Tibial nerve (tissue), 4 donors: ENCODE measurements around the gene RAB40C. TPM values are rescaled to one million over a fixed set of nuclear protein-coding genes. Genes with fewer than 3 reads are reported as not detected.
A peak's percentile ranks its signal among the peaks of the same experiment; 100 is the strongest.

ENCODE experiments used
- DNase-seq, 2 donors: peaks; one replicate each; pipeline ENCODE4 v3.0.0-alpha.2; 2019; ENCODE audit warnings: low spot score in 2 of 2
- H3K27ac ChIP-seq, 4 donors: fragments of 200-600 bp; sonication (generic) in 3 of 4; one replicate each; pipeline ENCODE4 v1.5.1; 2017 to 2019; ENCODE audit warnings: mild to moderate bottlenecking in 1 of 4
- H3K27me3 ChIP-seq, 2 donors: fragments of 200-600 bp; sonication (generic) in 1 of 2; one replicate each; pipeline versions ENCODE4 v1.5.1 to v1.6.0; 2017 to 2019
- H3K36me3 ChIP-seq, 3 donors: fragments of 200-600 bp; sonication (generic); one replicate each; pipeline ENCODE4 v1.5.1; 2018 to 2019
- H3K4me1 ChIP-seq, 4 donors: fragments of 200-600 bp; sonication (generic) in 3 of 4; one replicate each; pipeline ENCODE4 v1.5.1; 2017 to 2019
- H3K4me3 ChIP-seq, 4 donors: fragments of 200-600 bp; sonication (generic) in 3 of 4; one replicate each; pipeline ENCODE4 v1.5.1; 2017 to 2019; ENCODE audit warnings: mild to moderate bottlenecking in 1 of 4, moderate library complexity in 1 of 4
- H3K9me3 ChIP-seq, 4 donors: fragments of 200-600 bp; sonication (generic) in 3 of 4; one replicate each; pipeline ENCODE4 v1.5.1; 2017 to 2019
- CTCF ChIP-seq, 5 experiments: fragments of 200-600 bp in 3 of 5; fragments of 450-650 bp in 2 of 5; sonication (generic) in 3 of 5; IDR thresholded peaks; one replicate each; pipeline ENCODE4 v1.5.1; 2016 to 2019; ENCODE audit warnings: antibody characterized with exemption in 5 of 5, mild to moderate bottlenecking in 3 of 5, moderate library complexity in 2 of 5
- EP300 ChIP-seq, 2 donors: sonication (generic); formaldehyde crosslinking; IDR thresholded peaks; one replicate each; pipeline ENCODE4 v1.6.1; 2017; ENCODE audit warnings: antibody characterized with exemption in 2 of 2, mild to moderate bottlenecking in 1 of 2
- POLR2A ChIP-seq, 2 donors: fragments of 450-650 bp; IDR thresholded peaks; one replicate each; pipeline ENCODE4 v1.6.1; 2017; ENCODE audit warnings: antibody characterized with exemption in 2 of 2, mild to moderate bottlenecking in 2 of 2, moderate library complexity in 2 of 2
- WGBS, 2 donors: methylation state at CpG; one replicate each; pipeline ENCODE4 v1.1.5; 2018; 5-methylcytosine and 5-hydroxymethylcytosine counted together
- total RNA-seq, 4 donors: library from RNA; depleted of rRNA; stranded (reverse); fragments of >200 nt; gene quantifications; one replicate each; pipeline ENCODE4 v1.1.0, GENCODE V29; 2016

The RAB40C gene
- total RNA-seq, 4 donors from 2014 or later, result 21.1 to 30.6 (median 27.5) TPM

GRCh38 chr16:569445-570254, 20.2 kb upstream of the RAB40C start, which contains the start of gene PIGQ:
Gene PIGQ (plus strand): TSS chr16:569968. CDS start chr16:574075, 4,107 bp downstream.
- H3K4me1 ChIP-seq, result peaks cover 0 to 68% (median 28%) of the 10 kb centered on the region in 4 donors
- TF ChIP-seq CTCF (IDR thresholded peaks at IDR 0.05), result no peak
- no peak for TF ChIP-seq EP300 (IDR thresholded peaks at IDR 0.05)
- TF ChIP-seq POLR2A (IDR thresholded peaks at IDR 0.05), result no peak
- DNase-seq, result peak in 1 of 2 donors; percentile 46

GRCh38 chr16:572865-573650, 16.8 kb upstream of the RAB40C start:
- no peak overlapping the region for H3K27ac ChIP-seq
- no peak for DNase-seq
- H3K9me3 ChIP-seq, result no peaks in the 10 kb centered on the region
- peaks cover 0 to 35% (median 10%) of the 10 kb centered on the region in 4 donors for H3K4me1 ChIP-seq
- H3K36me3 ChIP-seq, result peaks cover 0 to 52% (median 0%) of the 10 kb centered on the region in 3 donors
- H3K27me3 ChIP-seq, result no peaks in the 10 kb centered on the region
- TF ChIP-seq CTCF (IDR thresholded peaks at IDR 0.05) (no peak), POLR2A (IDR thresholded peaks at IDR 0.05) (no peak), EP300 (IDR thresholded peaks at IDR 0.05) (no peak)
- H3K4me3 ChIP-seq, result no peak overlapping the region
- WGBS, 2 donors, result 57 to 70% methylated on average over 17 to 24 of the region's 27 CpGs

More at GRCh38 chr16:569445-570254, 20.2 kb upstream of the RAB40C start, which contains the start of gene PIGQ:
- H3K9me3 ChIP-seq, result no peaks in the 10 kb centered on the region
- peaks cover 0 to 24% (median 0%) of the 10 kb centered on the region in 3 donors for H3K36me3 ChIP-seq
- 6% methylated on average over 13 to 14 of the region's 87 CpGs for WGBS, 2 donors
- peak within 1 kb of the TSS; percentile 52 to 90 (median 70) for H3K4me3 ChIP-seq
- no peaks in the 10 kb centered on the region for H3K27me3 ChIP-seq
- H3K27ac ChIP-seq, result peak within 1 kb of the TSS; percentile 35 to 88 (median 83)

GRCh38 chr16:574021-574760, 15.7 kb upstream of the RAB40C start:
- peaks cover 0 to 54% (median 0%) of the 10 kb centered on the region in 3 donors for H3K36me3 ChIP-seq
- DNase-seq, result no peak
- TF ChIP-seq EP300 (IDR thresholded peaks at IDR 0.05) (no peak), POLR2A (IDR thresholded peaks at IDR 0.05) (no peak), CTCF (IDR thresholded peaks at IDR 0.05) (no peak)
- H3K4me3 ChIP-seq, result no peak overlapping the region
- WGBS, 2 donors, result 92 to 93% methylated on average over 22 to 24 of the region's 46 CpGs
- H3K9me3 ChIP-seq, result no peaks in the 10 kb centered on the region
- peaks cover 0 to 31% (median 3%) of the 10 kb centered on the region in 4 donors for H3K4me1 ChIP-seq
- no peak overlapping the region for H3K27ac ChIP-seq
- H3K27me3 ChIP-seq, result no peaks in the 10 kb centered on the region

GRCh38 chr16:575354-576196, 14.3 kb upstream of the RAB40C start:
- H3K9me3 ChIP-seq, result no peaks in the 10 kb centered on the region
- WGBS, 2 donors, result 76 to 86% methylated on average over 9 to 33 of the region's 36 CpGs
- no peak for TF ChIP-seq EP300 (IDR thresholded peaks at IDR 0.05)
- TF ChIP-seq POLR2A (IDR thresholded peaks at IDR 0.05), result no peak
- TF ChIP-seq CTCF (IDR thresholded peaks at IDR 0.05), result no peak
- peaks cover 0 to 63% (median 0%) of the 10 kb centered on the region in 3 donors for H3K36me3 ChIP-seq
- H3K27me3 ChIP-seq, result no peaks in the 10 kb centered on the region
- DNase-seq, result no peak
- H3K4me1 ChIP-seq, result peaks cover 0 to 26% (median 0%) of the 10 kb centered on the region in 4 donors
- H3K27ac ChIP-seq, result no peak overlapping the region
- no peak overlapping the region for H3K4me3 ChIP-seq
